H1 (cell line): ENCODE results near the gene GAB3. TPM values are rescaled to one million over a fixed set of nuclear protein-coding genes. Genes with fewer than 3 reads are reported as not detected.

Experiments used
- CTCF ChIA-PET: fragments of 300-600 bp; sonication (Branson Sonifier 250); formaldehyde crosslinking; loops from one replicate; lab custom pipeline; 2021; ENCODE audit not compliant: partially characterized antibody; lab: Charles Lee
- POLR2A ChIA-PET: fragments of 300-600 bp; sonication (Branson Sonifier 250); formaldehyde crosslinking; loops from one replicate; lab custom pipeline; 2021; ENCODE audit warnings: inconsistent platforms; ENCODE audit not compliant: partially characterized antibody; lab: Charles Lee
- DNase-seq, 2 experiments: peaks; one replicate each; pipeline versions ENCODE4 v3.0.0 to v3.0.0-alpha.2; 2010 to 2022; ENCODE audit warnings: low spot score in 2 of 2, low read depth in 1 of 2, mixed read lengths in 1 of 2
- FAIRE-seq: peaks from 2 replicates; lab custom pipeline; 2011; peaks lifted over from hg19 to GRCh38; lab: Jason Lieb, UNC
- H2AFZ ChIP-seq: 2 replicates; pipeline ENCODE4 v1.8.1; 2012; ENCODE audit warnings: low read length, inconsistent platforms
- H2AK5ac ChIP-seq: 2 replicates; pipeline ENCODE4 v1.6.1; 2013; ENCODE audit warnings: low read depth, low read length
- H2BK120ac ChIP-seq: replicated peaks from 2 replicates; pipeline ENCODE3; 2013; ENCODE audit warnings: low read depth, low read length, inconsistent platforms
- H2BK12ac ChIP-seq: 2 replicates; pipeline ENCODE4 v1.6.1; 2013; ENCODE audit warnings: low read depth, low read length
- H2BK15ac ChIP-seq: 2 replicates; pipeline ENCODE4 v1.6.1; 2013; ENCODE audit warnings: low read length
- H2BK20ac ChIP-seq: 2 replicates; pipeline ENCODE4 v1.6.1; 2013; ENCODE audit warnings: low read length
- H2BK5ac ChIP-seq: 2 replicates; pipeline ENCODE4 v1.6.1; 2013; ENCODE audit warnings: low read depth, low read length
- H3K14ac ChIP-seq: 2 replicates; pipeline ENCODE4 v1.6.1; 2013; ENCODE audit warnings: inconsistent platforms; ENCODE audit not compliant: insufficient read length
- H3K18ac ChIP-seq: 2 replicates; pipeline ENCODE4 v1.6.1; 2013; ENCODE audit warnings: low read length; ENCODE audit errors: extremely low read depth
- H3K23ac ChIP-seq: 2 replicates; pipeline ENCODE4 v1.6.1; 2013; ENCODE audit warnings: inconsistent platforms; ENCODE audit not compliant: insufficient read length
- H3K23me2 ChIP-seq: 2 replicates; pipeline ENCODE4 v1.6.1; 2013; ENCODE audit warnings: low read depth, low read length
- H3K27ac ChIP-seq: 2 replicates; pipeline ENCODE4 v1.6.1; 2011; ENCODE audit warnings: low read depth, low read length, inconsistent platforms
- H3K27me3 ChIP-seq, 4 experiments: replicated peaks in 1 of 4; 1 replicate in 1 of 4; 2 replicates in 3 of 4; pipeline versions ENCODE4 v1.6.1 to v1.8.1; 2011 to 2013; ENCODE audit warnings: low read length in 3 of 4, mild to moderate bottlenecking in 3 of 4, inconsistent platforms in 2 of 4, mixed read lengths in 2 of 4, moderate library complexity in 1 of 4; ENCODE audit not compliant: control insufficient read depth in 3 of 4, insufficient read depth in 3 of 4; ENCODE audit errors: extremely low read depth in 1 of 4
- H3K36me3 ChIP-seq, 4 experiments: 2 replicates each; pipeline versions ENCODE4 v1.6.1 to v1.8.1; 2011 to 2013; ENCODE audit warnings: mild to moderate bottlenecking in 4 of 4, low read length in 3 of 4, moderate library complexity in 2 of 4, control low read depth in 1 of 4, inconsistent platforms in 1 of 4; ENCODE audit not compliant: insufficient read depth in 4 of 4, control insufficient read depth in 2 of 4
- H3K4ac ChIP-seq: replicated peaks from 2 replicates; pipeline ENCODE3; 2013; ENCODE audit warnings: low read length, low read depth, mixed read lengths, inconsistent platforms; ENCODE audit not compliant: insufficient read length
- H3K4me1 ChIP-seq, 4 experiments: replicated peaks in 1 of 4; 1 replicate in 1 of 4; 2 replicates in 3 of 4; pipeline versions ENCODE4 v1.6.1 to v1.8.1; 2011 to 2013; ENCODE audit warnings: low read length in 3 of 4, inconsistent platforms in 2 of 4, mixed read lengths in 1 of 4; ENCODE audit not compliant: insufficient read depth in 4 of 4, control insufficient read depth in 3 of 4
- H3K4me2 ChIP-seq, 2 experiments: 2 replicates each; pipeline versions ENCODE4 v1.6.1 to v1.8.1; 2011 to 2013; ENCODE audit warnings: low read depth in 2 of 2, low read length in 2 of 2, control low read depth in 1 of 2, inconsistent platforms in 1 of 2, mild to moderate bottlenecking in 1 of 2; ENCODE audit not compliant: insufficient read depth in 1 of 2
- H3K4me3 ChIP-seq, 4 experiments: fragments of 200-600, 300-600 bp in 1 of 4; sonication (generic), shearing (Covaris generic), sonication (Bioruptor Twin) in 1 of 4; 2 replicates each; pipeline versions ENCODE4 v1.5.1 to v1.8.1; 2011 to 2016; ENCODE audit warnings: low read length in 4 of 4, low read depth in 3 of 4, control low read depth in 2 of 4, inconsistent platforms in 2 of 4, mild to moderate bottlenecking in 2 of 4, mixed read lengths in 1 of 4, moderate library complexity in 1 of 4; ENCODE audit not compliant: insufficient read depth in 2 of 4; ENCODE audit errors: extremely low read depth in 1 of 4
- H3K56ac ChIP-seq: replicated peaks from 2 replicates; pipeline ENCODE3; 2013; ENCODE audit warnings: low read depth, mild to moderate bottlenecking, mixed read lengths, low read length, inconsistent platforms; ENCODE audit not compliant: insufficient read length
- H3K79me1 ChIP-seq: 2 replicates; pipeline ENCODE4 v1.6.1; 2013; ENCODE audit warnings: low read depth, low read length, control low read depth
- H3K79me2 ChIP-seq, 2 experiments: 2 replicates each; pipeline versions ENCODE4 v1.6.1 to v1.8.1; 2012 to 2013; ENCODE audit warnings: low read length in 2 of 2, mild to moderate bottlenecking in 2 of 2, inconsistent platforms in 1 of 2; ENCODE audit not compliant: insufficient read depth in 2 of 2, control insufficient read depth in 1 of 2
- H3K9ac ChIP-seq, 4 experiments: replicated peaks in 1 of 4; 1 replicate in 1 of 4; 2 replicates in 3 of 4; pipeline versions ENCODE4 v1.6.1 to v1.8.1; 2011 to 2013; ENCODE audit warnings: low read depth in 3 of 4, low read length in 3 of 4, control low read depth in 2 of 4, mild to moderate bottlenecking in 2 of 4, moderate library complexity in 2 of 4, inconsistent platforms in 1 of 4; ENCODE audit errors: extremely low read depth in 1 of 4
- H3K9me3 ChIP-seq, 2 experiments: 2 replicates each; pipeline versions ENCODE4 v1.6.1 to v1.8.1; 2012 to 2013; ENCODE audit warnings: mild to moderate bottlenecking in 2 of 2, moderate library complexity in 2 of 2, control low read depth in 1 of 2, inconsistent platforms in 1 of 2, low read depth in 1 of 2, low read length in 1 of 2, mixed read lengths in 1 of 2; ENCODE audit not compliant: insufficient read depth in 2 of 2
- H4K20me1 ChIP-seq, 2 experiments: replicated peaks in 1 of 2; 2 replicates each; pipeline versions ENCODE3 to v1.8.1; 2011 to 2013; ENCODE audit warnings: inconsistent platforms in 2 of 2, low read length in 2 of 2, mild to moderate bottlenecking in 1 of 2; ENCODE audit not compliant: insufficient read depth in 2 of 2, control insufficient read depth in 1 of 2
- H4K5ac ChIP-seq: 2 replicates; pipeline ENCODE4 v1.6.1; 2013; ENCODE audit warnings: low read length, low read depth, mixed read lengths, inconsistent platforms; ENCODE audit not compliant: insufficient read length
- H4K8ac ChIP-seq: 2 replicates; pipeline ENCODE4 v1.8.0; 2013; ENCODE audit warnings: mild to moderate bottlenecking, moderate library complexity, low read length, inconsistent platforms; ENCODE audit not compliant: insufficient read depth; ENCODE audit errors: extremely low read depth
- H4K91ac ChIP-seq: replicated peaks from 2 replicates; pipeline ENCODE3; 2013; ENCODE audit warnings: low read length, mixed read lengths, inconsistent platforms; ENCODE audit not compliant: insufficient read length
- TCF12 ChIP-seq: IDR thresholded peaks from 2 replicates; pipeline ENCODE4 v1.6.1; 2011; ENCODE audit warnings: low read depth, mild to moderate bottlenecking, low read length
- WGBS, 2 experiments: shearing (Covaris generic) in 1 of 2; methylation state at CpG; one replicate each; pipeline versions ENCODE4 v1.1.6 to v1.1.7; 2013 to 2015; ENCODE audit warnings: low lambda C conversion rate in 2 of 2, mixed read lengths in 2 of 2, inconsistent platforms in 1 of 2, low coverage in 1 of 2, missing lambda C conversion rate in 1 of 2; ENCODE audit not compliant: insufficient replicate concordance in 2 of 2, insufficient coverage in 1 of 2, insufficient read length in 1 of 2; ENCODE audit errors: extremely low coverage in 1 of 2, missing lambda C conversion rate in 1 of 2; 5-methylcytosine and 5-hydroxymethylcytosine counted together
- polyA plus RNA-seq, 7 experiments: library from polyadenylated mRNA; depleted of rRNA in 3 of 7; stranded (reverse) in 5 of 7; unstranded in 2 of 7; fragments of >200 nt in 5 of 7; fragments of 200-250 nt in 2 of 7; gene quantifications; 1 replicate in 5 of 7; 2 replicates in 1 of 7; 4 replicates in 1 of 7; pipeline versions ENCODE4 v1.2.1 to v1.2.3, GENCODE V29; 2011 to 2013; ENCODE audit warnings: missing spikeins in 2 of 7, mixed read lengths in 2 of 7
- total RNA-seq: library from RNA; stranded (reverse); fragmentation: NEBNext Ultra II Directional; extraction: Animal tissue kit (Norgen Biotek cat#: 25700); gene quantifications from 2 replicates; pipeline ENCODE4 v1.2.1, GENCODE V29; 2021

Gene GAB3
- total and polyA plus RNA-seq, 2 of the 8 experiments (the other 6 are each of a cell fraction or from before 2014, with no cell fraction given): 0.48 to 1.2 TPM

- no peak overlapping the region for H2AK5ac ChIP-seq
- no peaks in the 10 kb centered on the region for H3K9me3 ChIP-seq
- no peak overlapping the region for H2BK20ac ChIP-seq
- H3K56ac ChIP-seq: no peak overlapping the region
- H2BK15ac ChIP-seq: no peak overlapping the region
- H3K27ac ChIP-seq: no peak overlapping the region
- H3K18ac ChIP-seq: no peak overlapping the region
- no peak overlapping the region for H2AFZ ChIP-seq
- H4K5ac ChIP-seq: no peak overlapping the region
- H3K9ac ChIP-seq: no peak overlapping the region
- H3K4me1 ChIP-seq: no peaks in the 10 kb centered on the region
- no peak for TF ChIP-seq TCF12
- FAIRE-seq (no peak), DNase-seq (no peak)
- no peak overlapping the region for H3K4me3 ChIP-seq
- H3K79me1 ChIP-seq: no peaks in the 10 kb centered on the region
- no peaks in the 10 kb centered on the region for H3K23me2 ChIP-seq
- H3K4me2 ChIP-seq: no peak overlapping the region
- WGBS, 2 experiments: 94% methylated on average over 6 of the region's 6 CpGs; no CpG with 5 or more reads in 1 of the 2 experiments
- ChIA-PET POLR2A (interaction anchor here (1.1 kb wide), 1 partner anchor 176 kb away, joined by 3 read pairs; no protein-coding TSS in a partner anchor), CTCF (interaction anchor here (4.2 kb wide), 1 partner anchor 29 kb away, joined by 22 read pairs; no protein-coding TSS in a partner anchor)
- no peak overlapping the region for H2BK12ac ChIP-seq
- H2BK5ac ChIP-seq: no peak overlapping the region
- H3K36me3 ChIP-seq: no peaks in the 10 kb centered on the region
- H3K14ac ChIP-seq: no peak overlapping the region
- H2BK120ac ChIP-seq: no peak overlapping the region
- H4K8ac ChIP-seq: no peak overlapping the region
- H3K4ac ChIP-seq: no peak overlapping the region
- H3K27me3 ChIP-seq: no peaks in the 10 kb centered on the region
- H3K79me2 ChIP-seq: no peaks in the 10 kb centered on the region
- no peak overlapping the region for H3K23ac ChIP-seq
- no peaks in the 10 kb centered on the region for H4K20me1 ChIP-seq
- no peak overlapping the region for H4K91ac ChIP-seq
These were observed 31.7 kb downstream of the GAB3 start for GRCh38 chrX:154719132-154719675.
